GM21390 (cell line): ENCODE measurements around the gene CDKL1.

Experiments used
- ATAC-seq: cut with Tn5 transposase; IDR thresholded peaks from one replicate; pipeline ENCODE4 v1.9.1; 2021; ENCODE audit not compliant: unreplicated experiment

The CDKL1 gene

DNA sequence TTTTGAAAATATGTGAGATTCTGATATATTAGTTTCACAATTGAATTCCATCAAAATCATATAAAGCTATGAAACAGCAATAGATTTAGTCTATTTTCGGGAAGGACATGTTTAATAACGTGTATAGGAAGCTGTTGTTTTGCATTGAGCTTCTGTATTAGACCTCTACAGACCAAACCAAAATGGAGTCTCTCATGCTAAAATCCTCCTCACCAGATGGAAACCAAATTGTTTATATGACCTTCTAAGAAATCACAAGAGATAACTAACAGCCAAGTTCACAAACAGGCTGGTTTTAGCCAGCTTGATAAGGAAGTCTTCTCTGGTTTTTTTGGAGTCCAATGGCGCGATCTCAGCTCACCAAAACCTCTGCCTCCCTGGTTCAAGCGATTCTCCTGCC is 108.5 kb downstream of the CDKL1 start:
- no peak for ATAC-seq

DNA sequence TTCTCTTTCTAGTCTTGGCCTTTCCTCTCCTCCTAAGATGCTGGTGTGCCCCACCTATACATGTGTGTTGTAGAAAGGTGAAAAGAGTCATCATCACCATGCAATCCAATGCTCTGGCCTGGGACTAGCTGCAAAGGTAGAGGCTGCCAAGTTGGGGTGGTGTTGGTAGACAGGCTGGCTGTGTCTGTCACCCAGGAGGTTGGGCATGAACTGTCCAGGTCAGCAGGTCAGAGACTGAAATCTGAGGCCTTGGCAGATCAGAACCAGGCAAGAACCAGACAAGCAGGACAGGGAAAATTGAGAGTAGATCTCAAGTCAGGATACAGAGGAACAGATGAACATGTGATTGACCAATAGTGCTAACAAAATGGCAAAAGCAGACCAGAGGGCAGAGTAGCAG is 110.8 kb downstream of the CDKL1 start:
- ATAC-seq = no peak
